OCI-LY3 (cell line): ENCODE measurements around the gene SLC45A3.

Source experiments
- H2AFZ ChIP-seq: fragments of 200-600, 300-600 bp; shearing (Covaris generic); 2 replicates; pipeline ENCODE4 v1.6.0; 2014; ENCODE audit warnings: antibody characterized with exemption, low read depth, low read length
- H3K27ac ChIP-seq: fragments of 200-600, 300-600 bp; sonication (generic); 2 replicates; pipeline ENCODE4 v1.5.1; 2014; ENCODE audit warnings: mild to moderate bottlenecking, low read length, moderate library complexity, mixed read lengths
- H3K27me3 ChIP-seq: fragments of 200-600, 300-600 bp; sonication (generic); 2 replicates; pipeline ENCODE4 v1.6.1; 2014; ENCODE audit warnings: low read depth, low read length, mixed read lengths
- H3K36me3 ChIP-seq: fragments of 200-600, 300-600 bp; sonication (generic); replicated peaks from 2 replicates; pipeline ENCODE3; 2014; ENCODE audit warnings: low read depth, low read length, mixed read lengths
- H3K4me1 ChIP-seq: fragments of 300-600, 200-600 bp; sonication (generic); 2 replicates; pipeline ENCODE4 v1.6.1; 2014; ENCODE audit warnings: low read length, mixed read lengths
- H3K4me2 ChIP-seq: fragments of 200-600, 300-600 bp; sonication (generic); 2 replicates; pipeline ENCODE4 v1.6.1; 2014; ENCODE audit warnings: low read length, mixed read lengths
- H3K4me3 ChIP-seq: fragments of 300-600, 200-600 bp; sonication (generic); 2 replicates; pipeline ENCODE4 v1.5.1; 2014; ENCODE audit warnings: antibody characterized with exemption, mild to moderate bottlenecking, low read length, moderate library complexity
- H3K79me2 ChIP-seq: fragments of 300-600, 200-600 bp; shearing (Covaris generic); 2 replicates; pipeline ENCODE4 v1.6.1; 2014; ENCODE audit warnings: mild to moderate bottlenecking, low read length, mixed read lengths
- H3K9ac ChIP-seq: fragments of 300-600, 200-600 bp; shearing (Covaris generic); 2 replicates; pipeline ENCODE4 v1.6.0; 2014; ENCODE audit warnings: mild to moderate bottlenecking, low read length, moderate library complexity
- H3K9me3 ChIP-seq: fragments of 200-600, 300-600 bp; shearing (Covaris generic); 2 replicates; pipeline ENCODE4 v1.6.1; 2014; ENCODE audit warnings: low read length, mixed read lengths; ENCODE audit not compliant: insufficient read depth
- H4K20me1 ChIP-seq: fragments of 200-600, 300-600 bp; sonication (generic); 2 replicates; pipeline ENCODE4 v1.6.1; 2016; ENCODE audit warnings: low read length, mixed read lengths; ENCODE audit not compliant: insufficient read depth
- CTCF ChIP-seq: fragments of 200-600, 300-600 bp; sonication (generic); IDR thresholded peaks from 2 replicates; pipeline ENCODE4 v1.5.1; 2014; ENCODE audit warnings: antibody characterized with exemption, low read length, low read depth
- EZH2phosphoT487 ChIP-seq: fragments of 200-600 bp; shearing (Covaris generic); IDR thresholded peaks from 2 replicates; pipeline ENCODE4 v1.6.1; 2018; ENCODE audit warnings: antibody characterized with exemption, mixed run types, low read depth

Gene SLC45A3

GRCh38 chr1:205613854-205614412 lies 66.4 kb downstream of the SLC45A3 start:
- Histone ChIP-seq H3K27me3 (no peaks in the 10 kb centered on the region), H3K79me2 (peaks cover 34% of the 10 kb centered on the region), H3K4me3 (no peak overlapping the region), H3K27ac (no peak overlapping the region), H2AFZ (no peak overlapping the region), H3K9ac (no peak overlapping the region), H3K9me3 (no peaks in the 10 kb centered on the region), H3K4me1 (peaks cover 22% of the 10 kb centered on the region), H3K4me2 (no peak overlapping the region), H3K36me3 (peaks cover 69% of the 10 kb centered on the region), H4K20me1 (peaks cover 33% of the 10 kb centered on the region)
- TF ChIP-seq CTCF, result no peak
- TF ChIP-seq EZH2phosphoT487, result no peak

GRCh38 chr1:205612556-205612955 lies 67.8 kb downstream of the SLC45A3 start:
- TF ChIP-seq EZH2phosphoT487, result no peak
- no peak for TF ChIP-seq CTCF
- no peak overlapping the region for H3K4me2 ChIP-seq
- no peak overlapping the region for H3K4me3 ChIP-seq
- peaks cover 41% of the 10 kb centered on the region for H4K20me1 ChIP-seq
- H3K9me3 ChIP-seq, result no peaks in the 10 kb centered on the region
- no peak overlapping the region for H2AFZ ChIP-seq
- H3K79me2 ChIP-seq, result peaks cover 40% of the 10 kb centered on the region
- peaks cover 73% of the 10 kb centered on the region for H3K36me3 ChIP-seq
- peaks cover 24% of the 10 kb centered on the region for H3K4me1 ChIP-seq
- H3K9ac ChIP-seq, result no peak overlapping the region
- H3K27ac ChIP-seq, result no peak overlapping the region
- H3K27me3 ChIP-seq, result no peaks in the 10 kb centered on the region

GRCh38 chr1:205612104-205612503 lies 68.2 kb downstream of the SLC45A3 start:
- Histone ChIP-seq H4K20me1 (peaks cover 41% of the 10 kb centered on the region), H3K4me2 (no peak overlapping the region), H3K27ac (no peak overlapping the region), H2AFZ (no peak overlapping the region), H3K79me2 (peaks cover 40% of the 10 kb centered on the region), H3K4me3 (no peak overlapping the region), H3K4me1 (peaks cover 24% of the 10 kb centered on the region), H3K9ac (no peak overlapping the region), H3K36me3 (peaks cover 71% of the 10 kb centered on the region), H3K27me3 (no peaks in the 10 kb centered on the region), H3K9me3 (no peaks in the 10 kb centered on the region)
- TF ChIP-seq EZH2phosphoT487 (no peak), CTCF (no peak)

- Histone ChIP-seq H3K79me2 (peaks cover 40% of the 10 kb centered on the region), H3K27ac (no peak overlapping the region), H2AFZ (no peak overlapping the region), H3K4me1 (peaks cover 24% of the 10 kb centered on the region), H3K27me3 (no peaks in the 10 kb centered on the region), H3K9ac (no peak overlapping the region), H3K9me3 (no peaks in the 10 kb centered on the region), H3K4me3 (no peak overlapping the region), H4K20me1 (peaks cover 41% of the 10 kb centered on the region), H3K36me3 (peaks cover 65% of the 10 kb centered on the region), H3K4me2 (no peak overlapping the region)
- no peak for TF ChIP-seq CTCF
- no peak for TF ChIP-seq EZH2phosphoT487
Observed at GRCh38 chr1:205610901-205611466, 69.3 kb downstream of the SLC45A3 start.
